GM12878 (cell line): ENCODE measurements around the gene CNN1. TPM values are rescaled to one million over a fixed set of nuclear protein-coding genes. Genes with fewer than 3 reads are reported as not detected.

Experiments used
- CBX5 ChIP-seq: sonication (generic); IDR thresholded peaks from 2 replicates; pipeline ENCODE4 v1.6.1; 2016; ENCODE audit warnings: low read depth, moderate library complexity, mild to moderate bottlenecking, inconsistent platforms
- CHD4 ChIP-seq: fragments of 200-600 bp; sonication (generic); IDR thresholded peaks from 2 replicates; pipeline ENCODE4 v1.6.1; 2016; ENCODE audit warnings: mild to moderate bottlenecking
- CUX1 ChIP-seq: IDR thresholded peaks from 2 replicates; pipeline ENCODE4 v1.6.1; 2012; ENCODE audit warnings: improper control_type of control experiment, low read depth, low read length; ENCODE audit not compliant: insufficient replicate concordance
- ETV6 ChIP-seq, 2 experiments: fragments of 450-650 bp in 1 of 2; IDR thresholded peaks in 1 of 2; conservative IDR thresholded peaks in 1 of 2; 2 replicates each; pipeline ENCODE4 v1.6.1; 2014; ENCODE audit warnings: antibody characterized with exemption in 1 of 2, borderline replicate concordance in 1 of 2, low read depth in 1 of 2, mild to moderate bottlenecking in 1 of 2, moderate library complexity in 1 of 2
- RUNX3 ChIP-seq: IDR thresholded peaks from 2 replicates; pipeline ENCODE4 v1.6.1; 2012; ENCODE audit warnings: low read length, inconsistent platforms
- TBL1XR1 ChIP-seq: IDR thresholded peaks from 2 replicates; pipeline ENCODE4 v1.6.1; 2012; ENCODE audit warnings: low read depth, low read length, improper control_type of control experiment
- YY1 ChIP-seq: IDR thresholded peaks from 2 replicates; pipeline ENCODE4 v1.6.1; 2011; ENCODE audit warnings: low read depth, mild to moderate bottlenecking, low read length
- ZBTB33 ChIP-seq: fragments of 450-650 bp; IDR thresholded peaks from 2 replicates; pipeline ENCODE4 v1.6.1; 2017; ENCODE audit warnings: mild to moderate bottlenecking
- polyA plus RNA-seq, 11 experiments: library from polyadenylated mRNA; depleted of rRNA in 4 of 11; unstranded in 6 of 11; stranded (reverse) in 5 of 11; fragments of >200 nt; fragmentation: Nextera tagmentation in 4 of 11; fragmentation: Illumina TruSeq in 1 of 11; extraction: Ambion mirVana in 4 of 11; extraction: Trizol in 1 of 11; gene quantifications; 1 replicate in 1 of 11; 2 replicates in 10 of 11; pipeline versions ENCODE4 v1.2.1 to v1.2.3, GENCODE V29; 2011 to 2016; ENCODE audit warnings: inconsistent platforms in 2 of 11, missing spikeins in 2 of 11, low read depth in 1 of 11
- total RNA-seq, 4 experiments: library from RNA; depleted of rRNA in 3 of 4; stranded (reverse); fragments of >200 nt in 3 of 4; fragmentation: Illumina TruSeq in 1 of 4; extraction: Trizol in 1 of 4; gene quantifications; 2 replicates each; pipeline versions ENCODE4 v1.2.1 to v1.2.3, GENCODE V29; 2013 to 2021

The CNN1 gene
- total and polyA plus RNA-seq, 10 of the 15 experiments (the other 5 are each of a cell fraction or from before 2014, with no cell fraction given), result 0.03 to 0.58 (median 0.22) TPM; not detected in 1

GRCh38 chr19:11519138-11519537 is 19.5 kb upstream of the CNN1 start (continued):
- no peak for TF ChIP-seq ZBTB33
- TF ChIP-seq CBX5, result no peak
- TF ChIP-seq YY1, result no peak
- no peak for TF ChIP-seq ETV6 (conservative IDR thresholded peaks at IDR 0.05 in 1 of 2, IDR thresholded peaks at IDR 0.05 in 1 of 2; ENCODE audit: borderline replicate concordance in 1 of 2, low read depth in 1 of 2)
- no peak for TF ChIP-seq CHD4
- no peak for TF ChIP-seq RUNX3
- TF ChIP-seq CUX1, result no peak
- TF ChIP-seq TBL1XR1, result no peak
- TF ChIP-seq, all 136 proteins: peak for 0
